Ovary (tissue), 9 donors: Measurements from ENCODE around the gene SNAI3. TPM values are rescaled to one million over a fixed set of nuclear protein-coding genes. Genes with fewer than 3 reads are reported as not detected.
A peak's percentile ranks its signal among the peaks of the same experiment; 100 is the strongest.

Experiments
- DNase-seq, 5 donors: peaks; one replicate each; pipeline ENCODE4 v3.0.0-alpha.2; 2019 to 2020
- H3K27ac ChIP-seq, 2 donors: fragments of 200-600 bp; one replicate each; pipeline versions ENCODE4 v1.5.1 to v1.8.0; 2019 to 2022
- H3K27me3 ChIP-seq: fragments of 200-600 bp; one replicate; pipeline ENCODE4 v1.8.0; 2022
- H3K36me3 ChIP-seq: fragments of 200-600 bp; sonication (generic); one replicate; pipeline ENCODE4 v1.5.1; 2019
- H3K4me1 ChIP-seq: one replicate; pipeline ENCODE4 v1.8.1; 2013; ENCODE audit warnings: mild to moderate bottlenecking, moderate library complexity; ENCODE audit not compliant: insufficient read depth
- H3K4me3 ChIP-seq: fragments of 200-600 bp; sonication (generic); one replicate; pipeline ENCODE4 v1.5.1; 2017
- H3K9me3 ChIP-seq, 2 donors: fragments of 200-600 bp in 1 of 2; sonication (generic) in 1 of 2; one replicate each; pipeline versions ENCODE4 v1.5.1 to v1.8.1; 2013 to 2019; ENCODE audit warnings: mild to moderate bottlenecking in 1 of 2, moderate library complexity in 1 of 2
- EP300 ChIP-seq: sonication (generic); formaldehyde crosslinking; IDR thresholded peaks from one replicate; pipeline ENCODE4 v1.6.1; 2017; ENCODE audit warnings: antibody characterized with exemption
- POLR2A ChIP-seq: fragments of 450-650 bp; IDR thresholded peaks from one replicate; pipeline ENCODE4 v1.6.1; 2017; ENCODE audit warnings: antibody characterized with exemption, mild to moderate bottlenecking, moderate library complexity
- WGBS, 3 donors: extraction: QIAGEN DNeasy Blood & Tissue Kit in 1 of 3; methylation state at CpG; one replicate each; pipeline versions ENCODE4 v1.1.5 to v1.1.7; 2013 to 2017; 5-methylcytosine and 5-hydroxymethylcytosine counted together
- intact Hi-C, 4 donors: fragments of 100-400 bp; cut with DNase I; formaldehyde crosslinking; loops; one replicate each; pipeline versions ENCODE4 v1.11.0 to v1.15.1; 2022 to 2023
- polyA plus RNA-seq, 2 donors: library from polyadenylated mRNA; stranded (reverse); fragments of 200-250 nt in 1 of 2; fragments of 350-450 nt in 1 of 2; fragmentation: Illumina TruSeq in 1 of 2; extraction: RNeasy Lipid Tissue Mini Kit (QIAGEN cat#74804) in 1 of 2; gene quantifications; one replicate each; pipeline ENCODE4 v1.2.3, GENCODE V29; 2013 to 2014
- total RNA-seq, 7 donors: library from RNA; depleted of rRNA in 2 of 7; stranded (reverse); fragments of >200 nt in 2 of 7; fragmentation: NEBNext Ultra II Directional in 3 of 7; extraction: Animal tissue kit (Norgen Biotek cat#: 25700) in 3 of 7; gene quantifications; one replicate each; pipeline versions ENCODE4 v1.1.0 to v1.2.4, GENCODE V29; 2016 to 2023
- TF ChIP-seq, protein P1 (sequence below), 3 donors: fragments of 450-650 bp in 2 of 3; fragments of 200-600 bp in 1 of 3; IDR thresholded peaks; one replicate each; pipeline versions ENCODE4 v1.5.1 to v1.8.0; 2016 to 2022; ENCODE audit warnings: antibody characterized with exemption in 3 of 3, mild to moderate bottlenecking in 1 of 3
- donor health status: DM: no; HTN: no; CAD: no; lungs with moderate emphysema.
- donor health status: DM: no; HTN: no; CAD: no.
- donor health status: Bipolar disorder and iron deficiency.
- donor health status: DM: yes; HTN: yes; CAD: no.
- donor health status: DM: no; HTN: no; CAD: no.
- donor health status: DM: yes; HTN: yes; CAD: no.

The SNAI3 gene
- total and polyA plus RNA-seq, 9 donors = 0.12 to 1.0 (median 0.28) TPM; not detected in 4

- no peak overlapping the region for H3K4me3 ChIP-seq
- 92 to 95% (median 95%) methylated on average over 21 of the region's 21 CpGs for WGBS, 3 donors
- no peaks in the 10 kb centered on the region for H3K27me3 ChIP-seq
- intact Hi-C loops = no loop called here
- no peak overlapping the region for H3K27ac ChIP-seq
- no peaks in the 10 kb centered on the region for H3K36me3 ChIP-seq
- H3K9me3 ChIP-seq = no peaks in the 10 kb centered on the region
- no peaks in the 10 kb centered on the region for H3K4me1 ChIP-seq
- DNase-seq = no peak
- TF ChIP-seq POLR2A = no peak
- TF ChIP-seq EP300 = no peak
- TF ChIP-seq, protein P1, sequence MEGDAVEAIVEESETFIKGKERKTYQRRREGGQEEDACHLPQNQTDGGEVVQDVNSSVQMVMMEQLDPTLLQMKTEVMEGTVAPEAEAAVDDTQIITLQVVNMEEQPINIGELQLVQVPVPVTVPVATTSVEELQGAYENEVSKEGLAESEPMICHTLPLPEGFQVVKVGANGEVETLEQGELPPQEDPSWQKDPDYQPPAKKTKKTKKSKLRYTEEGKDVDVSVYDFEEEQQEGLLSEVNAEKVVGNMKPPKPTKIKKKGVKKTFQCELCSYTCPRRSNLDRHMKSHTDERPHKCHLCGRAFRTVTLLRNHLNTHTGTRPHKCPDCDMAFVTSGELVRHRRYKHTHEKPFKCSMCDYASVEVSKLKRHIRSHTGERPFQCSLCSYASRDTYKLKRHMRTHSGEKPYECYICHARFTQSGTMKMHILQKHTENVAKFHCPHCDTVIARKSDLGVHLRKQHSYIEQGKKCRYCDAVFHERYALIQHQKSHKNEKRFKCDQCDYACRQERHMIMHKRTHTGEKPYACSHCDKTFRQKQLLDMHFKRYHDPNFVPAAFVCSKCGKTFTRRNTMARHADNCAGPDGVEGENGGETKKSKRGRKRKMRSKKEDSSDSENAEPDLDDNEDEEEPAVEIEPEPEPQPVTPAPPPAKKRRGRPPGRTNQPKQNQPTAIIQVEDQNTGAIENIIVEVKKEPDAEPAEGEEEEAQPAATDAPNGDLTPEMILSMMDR (IDR thresholded peaks at IDR 0.05) = no peak
Observed at GRCh38 chr16:88716601-88717001, 30.3 kb upstream of the SNAI3 start.

DNA sequence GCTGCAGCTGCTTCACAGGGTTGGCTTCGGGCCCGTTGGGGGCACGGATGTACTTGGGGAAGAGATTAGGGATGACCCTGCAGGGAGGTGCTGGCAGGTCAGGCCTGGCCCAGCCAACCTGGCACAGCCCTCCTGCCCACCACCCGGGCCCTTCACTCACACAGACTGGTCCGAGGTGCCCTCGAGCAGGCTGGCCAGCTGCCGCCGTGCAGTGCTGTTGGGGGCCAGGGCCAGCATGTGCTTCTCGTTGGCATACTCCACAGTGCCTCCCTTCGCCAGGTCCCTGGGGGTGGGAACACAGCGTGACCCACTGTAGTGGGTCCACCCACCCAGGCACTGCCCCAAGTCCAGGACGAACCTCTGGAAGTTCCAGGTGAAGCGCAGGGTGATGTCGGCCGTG lies 29.9 kb upstream of the SNAI3 start:
- DNase-seq = no peak
- no peaks in the 10 kb centered on the region for H3K36me3 ChIP-seq
- no peaks in the 10 kb centered on the region for H3K4me1 ChIP-seq
- H3K27me3 ChIP-seq = no peaks in the 10 kb centered on the region
- 91 to 97% (median 92%) methylated on average over 14 to 15 of the region's 15 CpGs for WGBS, 3 donors
- H3K9me3 ChIP-seq = no peaks in the 10 kb centered on the region
- TF ChIP-seq EP300 (no peak), POLR2A (no peak)
- intact Hi-C loops = no loop called here
- no peak overlapping the region for H3K27ac ChIP-seq
- H3K4me3 ChIP-seq = no peak overlapping the region

DNA sequence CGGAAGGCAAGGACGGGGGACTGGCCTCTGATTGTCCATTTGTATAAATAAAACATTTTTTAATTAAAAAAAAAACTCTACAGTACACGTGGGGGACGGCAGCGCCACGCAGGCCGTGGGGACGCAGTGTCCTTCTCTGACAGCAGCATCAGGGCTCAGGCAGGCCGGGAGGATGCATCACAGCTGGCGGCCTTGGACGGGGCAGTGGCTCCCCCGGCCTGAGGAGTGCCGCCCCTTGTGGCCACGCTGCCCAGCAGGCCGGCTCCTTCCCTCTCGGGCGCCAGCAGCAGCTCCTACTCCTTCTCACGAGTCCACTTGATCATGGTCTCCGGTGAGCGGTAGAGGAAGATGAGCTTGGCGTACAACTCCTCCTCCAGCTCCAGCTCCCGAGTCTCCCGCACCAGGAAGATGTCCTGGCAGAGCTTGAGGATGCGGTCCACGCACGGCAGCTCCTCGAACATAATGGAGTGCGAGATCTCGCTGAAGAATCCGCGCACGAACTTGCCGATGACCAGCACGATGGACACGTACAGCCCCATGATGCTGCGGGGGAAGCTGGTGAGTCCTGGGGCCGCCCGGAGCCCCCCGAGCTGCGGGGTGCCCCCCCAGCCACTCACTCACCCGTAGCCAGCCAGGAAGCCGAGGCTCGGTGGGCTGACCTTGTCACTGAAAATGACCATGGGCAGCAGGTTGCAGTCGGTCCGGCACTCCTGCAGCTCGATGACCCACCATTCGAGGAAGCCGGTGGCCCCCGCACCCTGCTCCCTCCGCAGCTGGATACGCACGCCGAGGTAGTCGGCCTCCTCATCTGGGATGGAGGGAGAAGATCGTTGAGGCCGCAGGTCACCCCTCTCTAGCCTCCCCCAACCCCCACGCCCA lies 29.2 kb upstream of the SNAI3 start:
- H3K4me1 ChIP-seq = no peaks in the 10 kb centered on the region
- no peaks in the 10 kb centered on the region for H3K9me3 ChIP-seq
- H3K27me3 ChIP-seq = no peaks in the 10 kb centered on the region
- no peak overlapping the region for H3K27ac ChIP-seq
- peak in 1 of 5 donors; percentile 83 for DNase-seq
- no peaks in the 10 kb centered on the region for H3K36me3 ChIP-seq
- no peak for TF ChIP-seq POLR2A
- TF ChIP-seq EP300 = no peak
- TF ChIP-seq, protein P1 (IDR thresholded peaks at IDR 0.05) = no peak
- WGBS, 3 donors = 69 to 84% (median 72%) methylated on average over 42 to 57 of the region's 57 CpGs
- H3K4me3 ChIP-seq = no peak overlapping the region
- intact Hi-C loops = no loop called here

GRCh38 chr16:88714420-88715302 lies 28.4 kb upstream of the SNAI3 start:
- intact Hi-C loops = no loop called here
- DNase-seq = no peak
- no peak overlapping the region for H3K4me3 ChIP-seq

DNA sequence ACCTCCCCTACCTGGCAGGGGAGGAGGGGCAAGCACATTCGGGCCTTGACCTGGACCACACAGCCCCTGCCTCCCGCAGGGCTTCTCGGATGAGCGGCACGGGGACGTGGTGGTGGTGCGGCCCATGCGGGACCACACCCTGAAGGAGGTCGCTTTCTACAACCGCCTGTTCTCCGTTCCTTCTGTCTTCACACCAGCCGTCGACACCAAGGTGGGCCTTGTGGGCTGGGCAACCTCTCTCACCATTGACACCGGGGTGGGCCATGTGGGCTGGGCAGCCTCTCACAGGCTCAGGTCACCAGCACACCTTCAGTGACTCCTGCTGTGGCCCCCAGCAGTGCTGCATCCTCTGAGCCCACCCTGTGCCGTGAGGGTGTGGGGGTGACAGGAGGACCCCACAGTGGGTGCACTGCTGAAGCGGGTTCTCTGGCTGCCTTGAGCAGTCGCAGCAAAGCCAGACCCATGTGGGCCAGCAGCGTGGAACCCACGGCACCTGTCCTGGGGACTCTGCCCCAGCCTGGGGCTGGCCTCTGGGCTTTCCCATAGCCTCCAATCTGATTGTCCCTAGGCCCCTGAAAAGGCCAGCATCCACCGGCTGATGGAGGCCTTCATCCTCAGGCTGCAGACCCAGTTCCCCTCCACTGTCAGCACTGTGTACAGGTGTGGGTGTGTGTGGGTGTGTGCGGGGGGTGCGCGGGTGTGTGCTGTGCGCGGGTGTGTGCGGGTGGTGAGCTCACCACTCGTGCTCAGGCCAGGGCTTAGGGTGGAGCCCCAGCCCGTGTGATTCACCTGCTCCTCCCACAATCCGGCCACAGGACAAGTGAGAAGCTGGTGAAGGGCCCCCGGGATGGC lies 27.5 kb upstream of the SNAI3 start:
- H3K36me3 ChIP-seq = no peaks in the 10 kb centered on the region
- intact Hi-C loops = no loop called here

More at GRCh38 chr16:88714420-88715302, 28.4 kb upstream of the SNAI3 start:
- no peak for TF ChIP-seq EP300
- H3K36me3 ChIP-seq = no peaks in the 10 kb centered on the region
- no peaks in the 10 kb centered on the region for H3K4me1 ChIP-seq
- no peak overlapping the region for H3K27ac ChIP-seq
- no peaks in the 10 kb centered on the region for H3K9me3 ChIP-seq
- no peaks in the 10 kb centered on the region for H3K27me3 ChIP-seq
- WGBS, 3 donors = 83 to 86% (median 85%) methylated on average over 41 to 42 of the region's 42 CpGs

More for the DNA sequence above, 27.5 kb upstream of the SNAI3 start:
- H3K27me3 ChIP-seq = no peaks in the 10 kb centered on the region
- H3K27ac ChIP-seq = no peak overlapping the region
- TF ChIP-seq, protein P1 (IDR thresholded peaks at IDR 0.05) = no peak
- TF ChIP-seq POLR2A (no peak), EP300 (no peak)
- no peaks in the 10 kb centered on the region for H3K4me1 ChIP-seq
- WGBS, 3 donors = 84 to 86% (median 85%) methylated on average over 25 to 30 of the region's 30 CpGs
- DNase-seq = no peak
- H3K4me3 ChIP-seq = no peak overlapping the region
- H3K9me3 ChIP-seq = no peaks in the 10 kb centered on the region
